ENCODE data around the gene DBX1.
"Not testable (repeated sequence)": the region's sequence is repeated elsewhere in the genome, so short reads cannot be mapped to it uniquely, and the experiment has no call there.

Gene DBX1

GRCh38 chr11:20160425-20161229, at the start of gene DBX1:
Gene DBX1 (minus strand): TSS chr11:20160475. CDS start chr11:20160324, 151 bp downstream.
- no peak for DNase-seq (ENCODE audit: low spot score)

- no peak for DNase-seq (ENCODE audit: low spot score)
Observed at GRCh38 chr11:20208622-20209111, 48.4 kb upstream of the DBX1 start.

- no peak for DNase-seq (ENCODE audit: low spot score)
Observed at GRCh38 chr11:20207781-20208621, 47.7 kb upstream of the DBX1 start.

- no peak for DNase-seq (ENCODE audit: low spot score)
Observed at GRCh38 chr11:20205807-20206206, 45.5 kb upstream of the DBX1 start.

- no peak for DNase-seq (ENCODE audit: low spot score)
Observed at GRCh38 chr11:20204681-20205080, 44.4 kb upstream of the DBX1 start.

GRCh38 chr11:20203831-20204230, 43.6 kb upstream of the DBX1 start:
- DNase-seq (ENCODE audit: low spot score) = no peak

- no peak for DNase-seq (ENCODE audit: low spot score)
Observed at GRCh38 chr11:20201231-20201630, 41.0 kb upstream of the DBX1 start.

- DNase-seq (ENCODE audit: low spot score) = not testable (repeated sequence)
Observed at GRCh38 chr11:20200331-20200955, 40.2 kb upstream of the DBX1 start.

GRCh38 chr11:20197881-20198280, 37.6 kb upstream of the DBX1 start:
- no peak for DNase-seq (ENCODE audit: low spot score)

- no peak for DNase-seq (ENCODE audit: low spot score)
Observed at GRCh38 chr11:20194470-20194869, 34.2 kb upstream of the DBX1 start.

GRCh38 chr11:20193307-20193706, 33.0 kb upstream of the DBX1 start:
- DNase-seq (ENCODE audit: low spot score) = no peak

- no peak for DNase-seq (ENCODE audit: low spot score)
Observed at GRCh38 chr11:20192641-20193040, 32.4 kb upstream of the DBX1 start.

- no peak for DNase-seq (ENCODE audit: low spot score)
Observed at GRCh38 chr11:20192151-20192550, 31.9 kb upstream of the DBX1 start.

GRCh38 chr11:20178976-20179375, 18.7 kb upstream of the DBX1 start:
- DNase-seq (ENCODE audit: low spot score) = no peak

- no peak for DNase-seq (ENCODE audit: low spot score)
Observed at GRCh38 chr11:20177136-20177535, 16.9 kb upstream of the DBX1 start.

- no peak for DNase-seq (ENCODE audit: low spot score)
Observed at GRCh38 chr11:20172721-20173447, 12.6 kb upstream of the DBX1 start.

GRCh38 chr11:20163783-20164481, 3.7 kb upstream of the DBX1 start:
- DNase-seq (ENCODE audit: low spot score) = no peak

GRCh38 chr11:20162824-20163782, 2.8 kb upstream of the DBX1 start:
- DNase-seq (ENCODE audit: low spot score) = no peak

GRCh38 chr11:20161923-20162744, 1.9 kb upstream of the DBX1 start:
- DNase-seq (ENCODE audit: low spot score) = no peak

All from RKO (cell line).